HEK293 (cell line): ENCODE results near the gene TFRC.

Experiments used
- BCL11A ChIP-seq: fragments of 450-650 bp; formaldehyde crosslinking; IDR thresholded peaks from 2 replicates; pipeline ENCODE4 v1.5.1; 2016; ENCODE audit warnings: low read depth, missing biosample characterization, missing genetic modification characterization
- GFI1B ChIP-seq: fragments of 450-650 bp; formaldehyde crosslinking; IDR thresholded peaks from 2 replicates; pipeline ENCODE4 v1.5.1; 2016; ENCODE audit warnings: missing biosample characterization, missing genetic modification characterization
- GLIS2 ChIP-seq: fragments of 450-650 bp; formaldehyde crosslinking; IDR thresholded peaks from 2 replicates; pipeline ENCODE4 v1.5.1; 2016; ENCODE audit warnings: missing biosample characterization, missing genetic modification characterization
- HOXD13 ChIP-seq: sonication (generic); formaldehyde crosslinking; IDR thresholded peaks from 2 replicates; pipeline ENCODE4 v1.8.0; 2022; ENCODE audit warnings: missing genetic modification reagents, borderline replicate concordance
- KLF16 ChIP-seq: fragments of 450-650 bp; formaldehyde crosslinking; IDR thresholded peaks from 2 replicates; pipeline ENCODE4 v1.5.1; 2017; ENCODE audit warnings: missing biosample characterization, missing genetic modification characterization
- ZBTB17 ChIP-seq: fragments of 450-650 bp; formaldehyde crosslinking; IDR thresholded peaks from 2 replicates; pipeline ENCODE4 v1.5.1; 2016; ENCODE audit warnings: missing biosample characterization, missing genetic modification characterization
- ZBTB21 ChIP-seq: fragments of 450-650 bp; formaldehyde crosslinking; IDR thresholded peaks from 2 replicates; pipeline ENCODE4 v1.5.1; 2017; ENCODE audit warnings: missing biosample characterization, missing genetic modification characterization
- ZFP3 ChIP-seq: fragments of 450-650 bp; formaldehyde crosslinking; IDR thresholded peaks from 2 replicates; pipeline ENCODE4 v1.5.1; 2016; ENCODE audit warnings: low read depth, missing biosample characterization, missing genetic modification characterization
- ZNF10 ChIP-seq: fragments of 450-650 bp; formaldehyde crosslinking; IDR thresholded peaks from 2 replicates; pipeline ENCODE4 v1.5.1; 2017; ENCODE audit warnings: missing biosample characterization, missing genetic modification characterization
- ZNF184 ChIP-seq: fragments of 450-650 bp; IDR thresholded peaks from 2 replicates; pipeline ENCODE4 v1.5.1; 2018; ENCODE audit warnings: missing biosample characterization, mild to moderate bottlenecking, missing genetic modification characterization
- ZNF202 ChIP-seq: fragments of 450-650 bp; formaldehyde crosslinking; IDR thresholded peaks from 2 replicates; pipeline ENCODE4 v1.5.1; 2016; ENCODE audit warnings: missing biosample characterization, missing genetic modification characterization, borderline replicate concordance
- ZNF24 ChIP-seq: fragments of 450-650 bp; formaldehyde crosslinking; IDR thresholded peaks from 2 replicates; pipeline ENCODE4 v1.5.1; 2016; ENCODE audit warnings: missing biosample characterization, missing genetic modification characterization
- ZNF274 ChIP-seq, 2 experiments: fragments of 200-500 bp in 1 of 2; fragments of 450-650 bp in 1 of 2; sonication (Bioruptor generic) in 1 of 2; formaldehyde crosslinking in 1 of 2; IDR thresholded peaks; 2 replicates each; pipeline versions ENCODE4 v1.5.1 to v1.6.1; 2014 to 2016; ENCODE audit warnings: borderline replicate concordance in 1 of 2, inconsistent platforms in 1 of 2, low read length in 1 of 2, missing biosample characterization in 1 of 2, missing genetic modification characterization in 1 of 2
- ZNF324 ChIP-seq: fragments of 450-650 bp; formaldehyde crosslinking; IDR thresholded peaks from 2 replicates; pipeline ENCODE4 v1.5.1; 2016; ENCODE audit warnings: missing biosample characterization, missing genetic modification characterization
- ZNF48 ChIP-seq: fragments of 450-650 bp; formaldehyde crosslinking; IDR thresholded peaks from 2 replicates; pipeline ENCODE4 v1.5.1; 2016; ENCODE audit warnings: missing biosample characterization, missing genetic modification characterization
- ZNF629 ChIP-seq: fragments of 450-650 bp; formaldehyde crosslinking; IDR thresholded peaks from 2 replicates; pipeline ENCODE4 v1.5.1; 2017; ENCODE audit warnings: missing biosample characterization, missing genetic modification characterization
- ZNF660 ChIP-seq: fragments of 450-650 bp; IDR thresholded peaks from 2 replicates; pipeline ENCODE4 v1.5.1; 2018; ENCODE audit warnings: missing biosample characterization, mild to moderate bottlenecking, missing genetic modification characterization
- ZNF677 ChIP-seq: fragments of 450-650 bp; IDR thresholded peaks from 2 replicates; pipeline ENCODE4 v1.5.0; 2018; ENCODE audit warnings: missing biosample characterization, mild to moderate bottlenecking, missing genetic modification characterization, moderate library complexity
- ZNF701 ChIP-seq: fragments of 450-650 bp; formaldehyde crosslinking; IDR thresholded peaks from 2 replicates; pipeline ENCODE4 v1.5.1; 2016; ENCODE audit warnings: missing biosample characterization, missing genetic modification characterization
- TF ChIP-seq, protein P1 (sequence below): fragments of 450-650 bp; formaldehyde crosslinking; IDR thresholded peaks from 2 replicates; pipeline ENCODE4 v1.5.1; 2016; ENCODE audit warnings: missing biosample characterization, missing genetic modification characterization, low read depth
- TF ChIP-seq, protein P2 (sequence below): fragments of 450-650 bp; formaldehyde crosslinking; IDR thresholded peaks from 2 replicates; pipeline ENCODE4 v1.5.1; 2016; ENCODE audit warnings: missing biosample characterization, missing genetic modification characterization
- TF ChIP-seq, protein P3 (sequence below): fragments of 450-650 bp; formaldehyde crosslinking; IDR thresholded peaks from 2 replicates; pipeline ENCODE4 v1.5.1; 2016; ENCODE audit warnings: missing biosample characterization, missing genetic modification characterization
- TF ChIP-seq, protein P4 (sequence below): fragments of 450-650 bp; formaldehyde crosslinking; IDR thresholded peaks from 2 replicates; pipeline ENCODE4 v1.5.1; 2016; ENCODE audit warnings: missing biosample characterization, missing genetic modification characterization
- TF ChIP-seq, protein P5 (sequence below): fragments of 450-650 bp; formaldehyde crosslinking; IDR thresholded peaks from 2 replicates; pipeline ENCODE4 v1.5.1; 2017; ENCODE audit warnings: missing biosample characterization, missing genetic modification characterization
- TF ChIP-seq, protein P6 (sequence below): fragments of 450-650 bp; formaldehyde crosslinking; IDR thresholded peaks from 2 replicates; pipeline ENCODE4 v1.5.1; 2016; ENCODE audit warnings: missing biosample characterization, missing genetic modification characterization
- TF ChIP-seq, protein P7 (sequence below): fragments of 450-650 bp; formaldehyde crosslinking; IDR thresholded peaks from 2 replicates; pipeline ENCODE4 v1.5.1; 2016; ENCODE audit warnings: missing biosample characterization, missing genetic modification characterization

The TFRC gene

GRCh38 chr3:196055683-196056270, 26.1 kb downstream of the TFRC start (continued):
- TF ChIP-seq, protein P1, sequence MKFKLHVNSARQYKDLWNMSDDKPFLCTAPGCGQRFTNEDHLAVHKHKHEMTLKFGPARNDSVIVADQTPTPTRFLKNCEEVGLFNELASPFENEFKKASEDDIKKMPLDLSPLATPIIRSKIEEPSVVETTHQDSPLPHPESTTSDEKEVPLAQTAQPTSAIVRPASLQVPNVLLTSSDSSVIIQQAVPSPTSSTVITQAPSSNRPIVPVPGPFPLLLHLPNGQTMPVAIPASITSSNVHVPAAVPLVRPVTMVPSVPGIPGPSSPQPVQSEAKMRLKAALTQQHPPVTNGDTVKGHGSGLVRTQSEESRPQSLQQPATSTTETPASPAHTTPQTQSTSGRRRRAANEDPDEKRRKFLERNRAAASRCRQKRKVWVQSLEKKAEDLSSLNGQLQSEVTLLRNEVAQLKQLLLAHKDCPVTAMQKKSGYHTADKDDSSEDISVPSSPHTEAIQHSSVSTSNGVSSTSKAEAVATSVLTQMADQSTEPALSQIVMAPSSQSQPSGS = peak; percentile 94
- TF ChIP-seq ZNF677 (tag by site-specific recombination) (no peak), ZBTB17 (tag by site-specific recombination) (peak; percentile 74), ZNF274 (IDR thresholded peaks at IDR 0.05; ENCODE audit: low read length) (no peak), ZNF274 (tag by site-specific recombination; IDR thresholded peaks at IDR 0.05; ENCODE audit: borderline replicate concordance) (no peak), BCL11A (tag by site-specific recombination) (no peak), ZNF10 (no peak), ZNF324 (tag by site-specific recombination) (peak; percentile 81), HOXD13 (peak; percentile 82; the same call in 1 of the 2 replicates), KLF16 (no peak), ZNF24 (tag by site-specific recombination) (0 out of 2 replicates have a peak, but pooled peaks have one; percentile 73), ZNF701 (tag by site-specific recombination) (no peak), ZFP3 (no peak), ZNF660 (tag by site-specific recombination) (no peak), ZNF202 (tag by site-specific recombination) (no peak), GFI1B (tag by site-specific recombination) (no peak), GLIS2 (tag by site-specific recombination) (peak; percentile 83), ZNF48 (no peak), ZNF629 (tag by site-specific recombination) (peak; percentile 94), ZBTB21 (tag by site-specific recombination) (peak; percentile 75), ZNF184 (tag by site-specific recombination) (no peak)
- TF ChIP-seq, protein P2, sequence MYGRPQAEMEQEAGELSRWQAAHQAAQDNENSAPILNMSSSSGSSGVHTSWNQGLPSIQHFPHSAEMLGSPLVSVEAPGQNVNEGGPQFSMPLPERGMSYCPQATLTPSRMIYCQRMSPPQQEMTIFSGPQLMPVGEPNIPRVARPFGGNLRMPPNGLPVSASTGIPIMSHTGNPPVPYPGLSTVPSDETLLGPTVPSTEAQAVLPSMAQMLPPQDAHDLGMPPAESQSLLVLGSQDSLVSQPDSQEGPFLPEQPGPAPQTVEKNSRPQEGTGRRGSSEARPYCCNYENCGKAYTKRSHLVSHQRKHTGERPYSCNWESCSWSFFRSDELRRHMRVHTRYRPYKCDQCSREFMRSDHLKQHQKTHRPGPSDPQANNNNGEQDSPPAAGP (tag by site-specific recombination) = peak; percentile 37; the same call in 1 of the 2 replicates
- TF ChIP-seq, protein P3, sequence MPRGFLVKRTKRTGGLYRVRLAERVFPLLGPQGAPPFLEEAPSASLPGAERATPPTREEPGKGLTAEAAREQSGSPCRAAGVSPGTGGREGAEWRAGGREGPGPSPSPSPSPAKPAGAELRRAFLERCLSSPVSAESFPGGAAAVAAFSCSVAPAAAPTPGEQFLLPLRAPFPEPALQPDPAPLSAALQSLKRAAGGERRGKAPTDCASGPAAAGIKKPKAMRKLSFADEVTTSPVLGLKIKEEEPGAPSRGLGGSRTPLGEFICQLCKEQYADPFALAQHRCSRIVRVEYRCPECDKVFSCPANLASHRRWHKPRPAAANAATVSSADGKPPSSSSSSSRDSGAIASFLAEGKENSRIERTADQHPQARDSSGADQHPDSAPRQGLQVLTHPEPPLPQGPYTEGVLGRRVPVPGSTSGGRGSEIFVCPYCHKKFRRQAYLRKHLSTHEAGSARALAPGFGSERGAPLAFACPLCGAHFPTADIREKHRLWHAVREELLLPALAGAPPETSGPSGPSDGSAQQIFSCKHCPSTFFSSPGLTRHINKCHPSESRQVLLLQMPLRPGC (tag by site-specific recombination) = peak; percentile 42; the same call in 1 of the 2 replicates
- TF ChIP-seq, protein P4, sequence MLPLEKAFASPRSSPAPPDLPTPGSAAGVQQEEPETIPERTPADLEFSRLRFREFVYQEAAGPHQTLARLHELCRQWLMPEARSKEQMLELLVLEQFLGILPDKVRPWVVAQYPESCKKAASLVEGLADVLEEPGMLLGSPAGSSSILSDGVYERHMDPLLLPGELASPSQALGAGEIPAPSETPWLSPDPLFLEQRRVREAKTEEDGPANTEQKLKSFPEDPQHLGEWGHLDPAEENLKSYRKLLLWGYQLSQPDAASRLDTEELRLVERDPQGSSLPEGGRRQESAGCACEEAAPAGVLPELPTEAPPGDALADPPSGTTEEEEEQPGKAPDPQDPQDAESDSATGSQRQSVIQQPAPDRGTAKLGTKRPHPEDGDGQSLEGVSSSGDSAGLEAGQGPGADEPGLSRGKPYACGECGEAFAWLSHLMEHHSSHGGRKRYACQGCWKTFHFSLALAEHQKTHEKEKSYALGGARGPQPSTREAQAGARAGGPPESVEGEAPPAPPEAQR (tag by site-specific recombination) = no peak
- TF ChIP-seq, protein P5, sequence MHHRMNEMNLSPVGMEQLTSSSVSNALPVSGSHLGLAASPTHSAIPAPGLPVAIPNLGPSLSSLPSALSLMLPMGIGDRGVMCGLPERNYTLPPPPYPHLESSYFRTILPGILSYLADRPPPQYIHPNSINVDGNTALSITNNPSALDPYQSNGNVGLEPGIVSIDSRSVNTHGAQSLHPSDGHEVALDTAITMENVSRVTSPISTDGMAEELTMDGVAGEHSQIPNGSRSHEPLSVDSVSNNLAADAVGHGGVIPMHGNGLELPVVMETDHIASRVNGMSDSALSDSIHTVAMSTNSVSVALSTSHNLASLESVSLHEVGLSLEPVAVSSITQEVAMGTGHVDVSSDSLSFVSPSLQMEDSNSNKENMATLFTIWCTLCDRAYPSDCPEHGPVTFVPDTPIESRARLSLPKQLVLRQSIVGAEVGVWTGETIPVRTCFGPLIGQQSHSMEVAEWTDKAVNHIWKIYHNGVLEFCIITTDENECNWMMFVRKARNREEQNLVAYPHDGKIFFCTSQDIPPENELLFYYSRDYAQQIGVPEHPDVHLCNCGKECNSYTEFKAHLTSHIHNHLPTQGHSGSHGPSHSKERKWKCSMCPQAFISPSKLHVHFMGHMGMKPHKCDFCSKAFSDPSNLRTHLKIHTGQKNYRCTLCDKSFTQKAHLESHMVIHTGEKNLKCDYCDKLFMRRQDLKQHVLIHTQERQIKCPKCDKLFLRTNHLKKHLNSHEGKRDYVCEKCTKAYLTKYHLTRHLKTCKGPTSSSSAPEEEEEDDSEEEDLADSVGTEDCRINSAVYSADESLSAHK (tag by site-specific recombination) = no peak
- TF ChIP-seq, protein P6, sequence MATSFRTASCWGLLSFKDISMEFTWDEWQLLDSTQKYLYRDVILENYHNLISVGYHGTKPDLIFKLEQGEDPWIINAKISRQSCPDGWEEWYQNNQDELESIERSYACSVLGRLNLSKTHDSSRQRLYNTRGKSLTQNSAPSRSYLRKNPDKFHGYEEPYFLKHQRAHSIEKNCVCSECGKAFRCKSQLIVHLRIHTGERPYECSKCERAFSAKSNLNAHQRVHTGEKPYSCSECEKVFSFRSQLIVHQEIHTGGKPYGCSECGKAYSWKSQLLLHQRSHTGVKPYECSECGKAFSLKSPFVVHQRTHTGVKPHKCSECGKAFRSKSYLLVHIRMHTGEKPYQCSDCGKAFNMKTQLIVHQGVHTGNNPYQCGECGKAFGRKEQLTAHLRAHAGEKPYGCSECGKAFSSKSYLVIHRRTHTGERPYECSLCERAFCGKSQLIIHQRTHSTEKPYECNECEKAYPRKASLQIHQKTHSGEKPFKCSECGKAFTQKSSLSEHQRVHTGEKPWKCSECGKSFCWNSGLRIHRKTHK = no peak
- TF ChIP-seq, protein P7, sequence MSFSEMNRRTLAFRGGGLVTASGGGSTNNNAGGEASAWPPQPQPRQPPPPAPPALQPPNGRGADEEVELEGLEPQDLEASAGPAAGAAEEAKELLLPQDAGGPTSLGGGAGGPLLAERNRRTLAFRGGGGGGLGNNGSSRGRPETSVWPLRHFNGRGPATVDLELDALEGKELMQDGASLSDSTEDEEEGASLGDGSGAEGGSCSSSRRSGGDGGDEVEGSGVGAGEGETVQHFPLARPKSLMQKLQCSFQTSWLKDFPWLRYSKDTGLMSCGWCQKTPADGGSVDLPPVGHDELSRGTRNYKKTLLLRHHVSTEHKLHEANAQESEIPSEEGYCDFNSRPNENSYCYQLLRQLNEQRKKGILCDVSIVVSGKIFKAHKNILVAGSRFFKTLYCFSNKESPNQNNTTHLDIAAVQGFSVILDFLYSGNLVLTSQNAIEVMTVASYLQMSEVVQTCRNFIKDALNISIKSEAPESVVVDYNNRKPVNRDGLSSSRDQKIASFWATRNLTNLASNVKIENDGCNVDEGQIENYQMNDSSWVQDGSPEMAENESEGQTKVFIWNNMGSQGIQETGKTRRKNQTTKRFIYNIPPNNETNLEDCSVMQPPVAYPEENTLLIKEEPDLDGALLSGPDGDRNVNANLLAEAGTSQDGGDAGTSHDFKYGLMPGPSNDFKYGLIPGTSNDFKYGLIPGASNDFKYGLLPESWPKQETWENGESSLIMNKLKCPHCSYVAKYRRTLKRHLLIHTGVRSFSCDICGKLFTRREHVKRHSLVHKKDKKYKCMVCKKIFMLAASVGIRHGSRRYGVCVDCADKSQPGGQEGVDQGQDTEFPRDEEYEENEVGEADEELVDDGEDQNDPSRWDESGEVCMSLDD (tag by site-specific recombination) = 0 out of 2 replicates have a peak, but pooled peaks have one; percentile 23
